HepG2 (cell line): ENCODE results near the gene PSMB8.

ENCODE experiments used
- ATF3 ChIP-seq: sonication (generic); formaldehyde crosslinking; IDR thresholded peaks from 2 replicates; pipeline ENCODE4 v1.4.0; 2020; ENCODE audit warnings: missing genetic modification reagents
- CBX5 ChIP-seq: sonication (generic); formaldehyde crosslinking; IDR thresholded peaks from 2 replicates; pipeline ENCODE4 v1.4.0; 2020; ENCODE audit warnings: missing genetic modification reagents, borderline replicate concordance
- EP300 ChIP-seq, 3 experiments: sonication (generic) in 1 of 3; formaldehyde crosslinking in 1 of 3; IDR thresholded peaks; 2 replicates each; pipeline versions ENCODE4 v1.5.1 to v1.6.1; 2011 to 2020; ENCODE audit warnings: low read depth in 2 of 3, low read length in 2 of 3, borderline replicate concordance in 1 of 3, improper control_type of control experiment in 1 of 3, mild to moderate bottlenecking in 1 of 3, missing genetic modification reagents in 1 of 3, moderate library complexity in 1 of 3
- HDAC2 ChIP-seq: sonication (generic); formaldehyde crosslinking; IDR thresholded peaks from 2 replicates; pipeline ENCODE4 v1.4.0; 2020; ENCODE audit warnings: missing genetic modification reagents
- IRF2 ChIP-seq: IDR thresholded peaks from 2 replicates; pipeline ENCODE4 v1.6.1; 2018; ENCODE audit warnings: missing genetic modification reagents, missing compliant biosample characterization
- MAZ ChIP-seq, 2 experiments: sonication (generic) in 1 of 2; formaldehyde crosslinking in 1 of 2; IDR thresholded peaks; 2 replicates each; pipeline versions ENCODE4 v1.5.0 to v1.6.1; 2012 to 2020; ENCODE audit warnings: low read depth in 2 of 2, mild to moderate bottlenecking in 2 of 2, borderline replicate concordance in 1 of 2, improper control_type of control experiment in 1 of 2, low read length in 1 of 2, missing genetic modification reagents in 1 of 2, moderate library complexity in 1 of 2
- MNT ChIP-seq: fragments of 450-650 bp; IDR thresholded peaks from 2 replicates; pipeline ENCODE4 v1.6.1; 2016
- SAFB2 ChIP-seq: sonication (generic); formaldehyde crosslinking; IDR thresholded peaks from 2 replicates; pipeline ENCODE4 v1.5.1; 2020; ENCODE audit warnings: missing genetic modification reagents, low read depth, mild to moderate bottlenecking, borderline replicate concordance
- SP2 ChIP-seq: sonication (generic); formaldehyde crosslinking; IDR thresholded peaks from 2 replicates; pipeline ENCODE4 v1.5.1; 2020; ENCODE audit warnings: mild to moderate bottlenecking, missing genetic modification reagents
- SRSF9 ChIP-seq: fragments of 200-400 bp; formaldehyde crosslinking; IDR thresholded peaks from 2 replicates; pipeline ENCODE4 v1.6.1; 2018; ENCODE audit warnings: borderline replicate concordance, mild to moderate bottlenecking, low read depth, low read length; ENCODE audit not compliant: insufficient read depth, poor library complexity, severe bottlenecking
- TCF12 ChIP-seq, 2 experiments: fragments of 450-650 bp in 1 of 2; sonication (generic) in 1 of 2; formaldehyde crosslinking in 1 of 2; IDR thresholded peaks; 2 replicates each; pipeline versions ENCODE4 v1.6.1 to v1.8.0; 2017 to 2022; ENCODE audit warnings: antibody characterized with exemption in 1 of 2, mild to moderate bottlenecking in 1 of 2, missing genetic modification reagents in 1 of 2, moderate library complexity in 1 of 2
- ZFP37 ChIP-seq: sonication (generic); formaldehyde crosslinking; IDR thresholded peaks from 2 replicates; pipeline ENCODE4 v1.4.0; 2020; ENCODE audit warnings: missing genetic modification reagents, borderline replicate concordance
- ZHX1 ChIP-seq: sonication (generic); formaldehyde crosslinking; IDR thresholded peaks from 2 replicates; pipeline ENCODE4 v1.8.1; 2022; ENCODE audit warnings: low read depth, mild to moderate bottlenecking, missing genetic modification reagents
- TF ChIP-seq, protein P1 (sequence below): IDR thresholded peaks from 2 replicates; pipeline ENCODE4 v1.6.1; 2018; ENCODE audit warnings: missing genetic modification reagents

- TF ChIP-seq HDAC2 (CRISPR knock-in tag) (no peak), MAZ (IDR thresholded peaks at IDR 0.05; ENCODE audit: borderline replicate concordance, low read depth, low read length) (no peak), MAZ (CRISPR knock-in tag; IDR thresholded peaks at IDR 0.05; ENCODE audit: low read depth) (no peak), IRF2 (no peak), ZFP37 (no peak), TCF12 (IDR thresholded peaks at IDR 0.05) (no peak), TCF12 (CRISPR knock-in tag; IDR thresholded peaks at IDR 0.05) (no peak), CBX5 (CRISPR knock-in tag) (no peak), MNT (no peak), ATF3 (CRISPR knock-in tag) (no peak), SRSF9 (no peak), EP300 (IDR thresholded peaks at IDR 0.05; ENCODE audit: low read depth in 2 of 2, low read length in 2 of 2) (no peak), EP300 (CRISPR knock-in tag; IDR thresholded peaks at IDR 0.05; ENCODE audit: borderline replicate concordance) (no peak), SAFB2 (CRISPR knock-in tag) (no peak), SP2 (CRISPR knock-in tag) (no peak), ZHX1 (no peak)
- TF ChIP-seq, protein P1, sequence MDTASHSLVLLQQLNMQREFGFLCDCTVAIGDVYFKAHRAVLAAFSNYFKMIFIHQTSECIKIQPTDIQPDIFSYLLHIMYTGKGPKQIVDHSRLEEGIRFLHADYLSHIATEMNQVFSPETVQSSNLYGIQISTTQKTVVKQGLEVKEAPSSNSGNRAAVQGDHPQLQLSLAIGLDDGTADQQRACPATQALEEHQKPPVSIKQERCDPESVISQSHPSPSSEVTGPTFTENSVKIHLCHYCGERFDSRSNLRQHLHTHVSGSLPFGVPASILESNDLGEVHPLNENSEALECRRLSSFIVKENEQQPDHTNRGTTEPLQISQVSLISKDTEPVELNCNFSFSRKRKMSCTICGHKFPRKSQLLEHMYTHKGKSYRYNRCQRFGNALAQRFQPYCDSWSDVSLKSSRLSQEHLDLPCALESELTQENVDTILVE (CRISPR knock-in tag): no peak
Observed at GRCh38 chr6:32794510-32794909, 49.3 kb downstream of the PSMB8 start.
